ENCODE data around the gene NACAD.
"Not testable (repeated sequence)": the region's sequence is repeated elsewhere in the genome, so short reads cannot be mapped to it uniquely, and the experiment has no call there.

NACAD gene

DNA sequence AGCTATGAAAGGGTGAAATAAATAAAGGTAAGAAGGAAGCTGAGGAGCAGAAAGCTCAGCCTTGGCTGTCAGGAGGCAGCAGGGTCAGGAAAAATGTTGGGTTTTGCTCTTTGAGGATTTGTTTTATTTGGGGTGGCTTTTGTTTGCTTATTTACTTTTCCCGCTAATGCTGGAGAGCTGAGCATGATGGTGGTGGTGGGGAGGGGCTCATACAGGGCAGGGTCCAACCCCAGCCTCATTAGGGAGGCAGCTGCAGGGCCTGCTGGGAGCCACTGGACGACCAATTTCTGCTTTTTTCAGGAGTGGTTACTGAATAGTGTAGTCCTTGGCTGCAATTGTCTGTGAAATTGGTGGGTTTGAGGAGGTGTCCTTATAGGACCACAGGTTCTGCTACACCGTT lies 52.5 kb downstream of the NACAD start:
- DNase-seq: no peak
- in situ Hi-C loops (cut with MboI; ENCODE audit: low pct_unique_long_range_greater_than_20kb, low sequenced_read_pairs): no loop called here

DNA sequence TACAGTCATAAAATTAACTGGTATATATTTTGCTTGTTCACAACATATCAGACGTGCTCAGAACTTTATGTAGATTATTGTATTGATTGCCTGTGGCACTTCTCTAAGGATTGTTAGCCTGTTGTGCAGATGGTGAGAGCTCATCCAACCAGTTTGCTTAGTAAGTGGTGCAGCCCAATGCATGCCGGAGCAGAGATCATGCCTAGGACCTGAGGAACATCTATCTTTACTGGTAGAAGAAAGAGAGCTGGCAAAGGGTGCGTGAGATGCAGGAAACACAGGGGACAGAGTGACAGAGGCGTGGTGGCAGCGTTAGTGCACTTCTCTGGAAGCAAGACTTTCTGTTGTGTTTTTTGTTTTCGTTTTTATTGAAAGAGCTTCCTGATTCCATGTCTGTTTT lies 52.9 kb downstream of the NACAD start:
- no peak for DNase-seq
- in situ Hi-C loops (cut with MboI; ENCODE audit: low pct_unique_long_range_greater_than_20kb, low sequenced_read_pairs): no loop called here

DNA sequence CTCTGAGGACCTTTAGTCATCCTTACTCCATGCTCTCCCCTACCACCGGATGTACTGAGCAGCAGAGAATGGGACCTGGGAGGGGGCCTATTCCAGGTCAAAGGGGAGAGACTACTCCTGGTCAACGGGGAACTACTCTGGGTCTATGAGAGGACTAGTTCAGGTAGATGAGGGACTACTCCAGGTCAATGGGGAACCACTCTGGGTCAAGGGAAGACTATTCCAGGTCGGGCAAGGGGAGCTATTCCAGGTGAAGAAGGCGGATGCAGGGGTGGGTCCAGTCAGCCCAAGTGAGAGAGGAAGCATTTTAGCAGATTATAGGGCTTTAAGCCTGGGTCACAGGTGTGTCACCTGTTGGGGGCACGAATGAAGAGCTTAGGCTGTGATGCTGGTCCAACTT lies 53.4 kb downstream of the NACAD start:
- in situ Hi-C loops (cut with MboI; ENCODE audit: low pct_unique_long_range_greater_than_20kb, low sequenced_read_pairs): no loop called here
- no peak for DNase-seq

DNA sequence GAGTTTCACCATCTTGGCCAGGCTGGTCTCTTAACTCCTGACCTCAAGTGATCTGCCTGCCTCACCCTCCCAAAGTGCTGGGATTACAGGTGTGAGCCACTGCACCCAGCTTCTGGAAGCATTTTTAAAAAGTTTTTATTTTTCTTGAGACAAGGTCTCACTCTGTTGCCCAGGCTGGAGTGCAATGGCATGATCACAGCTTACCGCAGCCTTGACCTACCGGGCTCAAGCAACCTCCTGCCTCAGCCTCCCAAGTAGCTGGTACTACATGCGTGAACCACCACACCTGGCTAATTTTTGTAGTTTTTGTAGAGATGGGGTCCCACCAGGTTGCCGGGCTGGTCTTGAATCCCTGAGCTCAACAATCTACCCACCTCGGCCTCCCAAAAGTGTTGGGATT lies 54.1 kb downstream of the NACAD start:
- DNase-seq; in situ Hi-C loops (cut with MboI; ENCODE audit: low pct_unique_long_range_greater_than_20kb, low sequenced_read_pairs): not testable (repeated sequence)

DNA sequence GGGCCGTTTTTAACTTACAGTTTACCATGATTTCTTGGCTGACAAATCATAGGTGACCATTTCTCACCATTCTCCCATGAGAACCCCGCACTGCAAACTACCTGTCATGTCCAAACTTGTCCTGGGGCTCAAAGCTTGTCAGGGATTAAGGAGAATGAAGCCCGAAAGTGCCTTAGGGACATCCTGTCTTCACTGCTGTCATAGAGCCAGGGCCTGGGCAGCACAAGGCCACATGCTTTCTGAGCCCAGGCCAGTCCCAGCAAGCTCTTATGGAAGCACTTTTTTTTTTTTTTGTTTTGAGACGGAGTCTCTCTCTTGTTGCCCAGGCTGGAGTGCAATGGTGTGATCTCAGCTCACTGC lies 54.9 kb downstream of the NACAD start:
- in situ Hi-C loops (cut with MboI; ENCODE audit: low pct_unique_long_range_greater_than_20kb, low sequenced_read_pairs): no loop called here
- no peak for DNase-seq

DNA sequence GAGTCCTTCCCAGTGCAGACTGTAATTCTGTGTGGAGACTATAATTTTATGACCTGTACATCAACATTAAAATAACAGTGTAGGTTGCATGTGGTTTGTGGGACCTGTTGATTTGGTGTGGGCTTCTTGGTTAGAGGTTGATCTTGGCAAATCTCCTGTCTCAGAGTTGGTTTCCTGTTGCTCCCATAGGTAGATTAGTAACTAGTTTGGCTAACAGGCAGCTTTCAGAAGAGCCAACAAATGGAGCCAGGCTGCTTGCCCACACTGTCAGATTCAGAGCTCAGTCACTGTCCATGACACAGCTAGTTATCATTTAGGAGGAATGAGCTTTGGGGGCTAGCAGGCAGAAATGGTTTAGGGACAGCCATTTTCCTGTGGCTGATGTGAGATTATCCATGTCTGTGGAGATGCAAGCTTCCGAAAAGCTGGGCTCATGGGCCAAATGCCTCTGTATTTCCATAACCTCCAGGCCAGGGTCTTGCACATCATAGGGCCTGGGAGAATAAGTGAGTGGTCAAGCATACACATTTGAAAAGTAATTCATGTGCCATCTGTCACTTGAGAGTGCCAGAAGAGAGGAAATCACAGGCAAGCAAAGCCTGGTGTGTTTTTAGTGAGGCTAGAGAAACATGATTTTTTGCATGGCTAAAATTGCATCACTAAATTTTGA lies 55.4 kb downstream of the NACAD start:
- in situ Hi-C loops (cut with MboI; ENCODE audit: low pct_unique_long_range_greater_than_20kb, low sequenced_read_pairs): no loop called here
- DNase-seq: no peak

DNA sequence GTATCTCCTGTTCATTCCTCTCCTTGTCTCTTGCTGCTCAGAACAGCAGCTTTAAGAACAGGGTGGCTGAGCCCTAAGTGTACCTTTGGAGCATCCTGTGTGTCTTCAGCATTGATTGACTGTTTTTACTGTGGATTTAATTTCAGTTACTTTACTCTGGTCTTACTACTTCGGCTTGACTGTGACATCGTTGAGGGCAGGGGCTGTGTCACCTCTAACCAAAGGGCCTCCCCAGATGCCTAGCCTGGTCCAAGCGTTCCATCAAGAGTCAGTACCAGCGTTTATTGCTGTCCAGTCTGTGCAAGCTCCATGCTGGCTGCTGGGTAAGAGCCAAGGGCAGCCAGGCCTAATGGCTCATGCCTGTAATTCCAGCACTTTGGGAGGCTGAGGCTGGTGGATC lies 56.3 kb downstream of the NACAD start:
- in situ Hi-C loops (cut with MboI; ENCODE audit: low pct_unique_long_range_greater_than_20kb, low sequenced_read_pairs): no loop called here
- DNase-seq: no peak

DNA sequence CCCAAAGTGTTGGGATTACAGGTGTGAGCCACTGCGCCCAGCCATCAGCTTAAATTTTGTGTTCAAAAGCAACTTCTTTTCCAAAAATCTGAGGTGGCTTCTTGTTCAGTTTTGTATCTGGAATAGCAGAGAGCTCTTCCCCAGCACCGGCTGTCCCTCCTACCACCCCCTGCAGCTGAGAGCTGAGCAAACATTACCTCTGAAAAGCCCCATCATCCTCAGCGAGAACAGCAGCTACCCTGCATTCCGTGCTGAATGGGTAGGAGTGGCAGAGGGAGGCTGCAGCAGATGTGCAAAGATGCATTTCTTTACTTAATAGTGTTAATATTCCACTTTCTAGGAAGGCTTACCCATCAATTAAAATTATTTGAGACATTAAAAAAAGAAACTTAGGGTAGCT lies 56.9 kb downstream of the NACAD start:
- in situ Hi-C loops (cut with MboI; ENCODE audit: low pct_unique_long_range_greater_than_20kb, low sequenced_read_pairs): no loop called here
- DNase-seq: no peak

Measured in KBM-7 (cell line).